OCI-LY7 (cell line): ENCODE data around the gene SLC9A9. TPM values are rescaled to one million over a fixed set of nuclear protein-coding genes. Genes with fewer than 3 reads are reported as not detected.

Source experiments
- BruUV-seq: library from RNA; stranded (reverse); fragments of 400-500 nt; replicated peaks from 2 replicates; lab custom pipeline; 2021; lab: Mats Ljungman, UMichigan
- CTCF ChIA-PET: fragments of 300-600 bp; sonication (Branson Sonifier 250); formaldehyde crosslinking; loops from one replicate; lab custom pipeline; 2022; ENCODE audit warnings: antibody characterized with exemption; ENCODE audit not compliant: unreplicated experiment; lab: Charles Lee
- POLR2A ChIA-PET: fragments of 300-600 bp; sonication (Branson Sonifier 250); formaldehyde crosslinking; loops from one replicate; lab custom pipeline; 2022; ENCODE audit warnings: antibody characterized with exemption; lab: Charles Lee
- DNase-seq: peaks from one replicate; pipeline ENCODE4 v3.0.0-alpha.2; 2015; ENCODE audit warnings: low spot score
- H2AFZ ChIP-seq: fragments of 200-600 bp; sonication (generic), shearing (Covaris generic); 2 replicates; pipeline ENCODE4 v1.6.1; 2014; ENCODE audit warnings: mild to moderate bottlenecking, antibody characterized with exemption, low read length, moderate library complexity
- H3K27ac ChIP-seq: fragments of 200-600 bp; sonication (generic); 2 replicates; pipeline ENCODE4 v1.5.1; 2014; ENCODE audit warnings: mixed run types, low read depth, mild to moderate bottlenecking, moderate library complexity, low read length, inconsistent platforms; ENCODE audit not compliant: poor library complexity, severe bottlenecking
- H3K36me3 ChIP-seq: fragments of 200-600 bp; sonication (generic); 2 replicates; pipeline ENCODE4 v1.6.1; 2014; ENCODE audit warnings: mild to moderate bottlenecking, antibody characterized with exemption, low read length, moderate library complexity, mixed read lengths; ENCODE audit not compliant: insufficient read depth
- H3K4me1 ChIP-seq: fragments of 200-600 bp; sonication (generic); 2 replicates; pipeline ENCODE4 v1.5.1; 2014; ENCODE audit warnings: mild to moderate bottlenecking, low read length; ENCODE audit not compliant: insufficient read depth, poor library complexity, severe bottlenecking
- H3K4me2 ChIP-seq: fragments of 200-600 bp; sonication (generic); 2 replicates; pipeline ENCODE4 v1.6.1; 2014; ENCODE audit warnings: mild to moderate bottlenecking, low read length
- H3K4me3 ChIP-seq: fragments of 200-600 bp; sonication (generic); 2 replicates; pipeline ENCODE4 v1.5.1; 2014; ENCODE audit warnings: mild to moderate bottlenecking, low read depth, low read length; ENCODE audit not compliant: poor library complexity, severe bottlenecking
- H3K79me2 ChIP-seq: fragments of 200-600 bp; sonication (generic); 2 replicates; pipeline ENCODE4 v1.6.1; 2016; ENCODE audit warnings: low read depth, mild to moderate bottlenecking, low read length, moderate library complexity, mixed read lengths; ENCODE audit not compliant: insufficient read depth
- H3K9me2 ChIP-seq: fragments of 200-600 bp; sonication (generic); 2 replicates; pipeline ENCODE4 v1.6.1; 2016; ENCODE audit warnings: mild to moderate bottlenecking, low read length, mixed read lengths; ENCODE audit not compliant: insufficient read depth
- H3K9me3 ChIP-seq: fragments of 200-600 bp; sonication (generic); 2 replicates; pipeline ENCODE4 v1.6.1; 2014; ENCODE audit warnings: mild to moderate bottlenecking, mixed run types, low read length, mixed read lengths
- H4K20me1 ChIP-seq: fragments of 200-600 bp; sonication (generic); 2 replicates; pipeline ENCODE4 v1.6.1; 2014; ENCODE audit warnings: mild to moderate bottlenecking, antibody characterized with exemption, low read length, moderate library complexity, mixed read lengths; ENCODE audit not compliant: insufficient read depth
- CTCF ChIP-seq: fragments of 200-600 bp; sonication (generic); conservative IDR thresholded peaks from 2 replicates; pipeline ENCODE4 v1.5.1; 2014; ENCODE audit warnings: mild to moderate bottlenecking, antibody characterized with exemption, low read length, moderate library complexity, mixed read lengths
- EZH2phosphoT487 ChIP-seq: fragments of 200-600 bp; sonication (generic); IDR thresholded peaks from 2 replicates; pipeline ENCODE4 v1.6.1; 2018; ENCODE audit warnings: low read depth, borderline replicate concordance, mild to moderate bottlenecking, mixed run types, antibody characterized with exemption, low read length, moderate library complexity, mixed read lengths
- intact Hi-C: fragments of 100-400 bp; cut with micrococcal nuclease; formaldehyde crosslinking; loops from one replicate; pipeline ENCODE4 v1.10.0; 2022; ENCODE audit not compliant: unreplicated experiment
- total RNA-seq, 2 experiments: library from RNA; depleted of rRNA in 1 of 2; stranded (reverse); fragments of >200 nt in 1 of 2; shearing (Covaris generic) in 1 of 2; gene quantifications; 2 replicates each; pipeline ENCODE4 v1.2.3, GENCODE V29; 2014 to 2022

Gene SLC9A9
- total RNA-seq, 2 experiments from 2014 or later, result 9.3 to 14.8 TPM

GRCh38 chr3:143476965-143477640 lies 371.2 kb downstream of the SLC9A9 start:
- ChIA-PET POLR2A (interaction anchor here (0.6 to 1.4 kb wide), 3 partner anchors 9 to 1715 kb away, joined by 3 read pairs; no protein-coding TSS in a partner anchor), CTCF (no interaction called here)
- BruUV-seq, result no TSS peak
- H3K4me1 ChIP-seq, result no peaks in the 10 kb centered on the region
- no peaks in the 10 kb centered on the region for H3K9me3 ChIP-seq
- H3K4me2 ChIP-seq, result no peak overlapping the region
- no peak overlapping the region for H3K4me3 ChIP-seq
- no peaks in the 10 kb centered on the region for H3K9me2 ChIP-seq
- H4K20me1 ChIP-seq, result no peaks in the 10 kb centered on the region
- no peak overlapping the region for H2AFZ ChIP-seq
- no peaks in the 10 kb centered on the region for H3K36me3 ChIP-seq
- intact Hi-C loops, result no loop called here
- no peak overlapping the region for H3K27ac ChIP-seq
- no peak for TF ChIP-seq CTCF
- no peak for TF ChIP-seq EZH2phosphoT487
- H3K79me2 ChIP-seq, result no peaks in the 10 kb centered on the region
- DNase-seq, result no peak

- DNase-seq, result no peak
- no peak overlapping the region for H2AFZ ChIP-seq
- H4K20me1 ChIP-seq, result no peaks in the 10 kb centered on the region
- no peak overlapping the region for H3K4me3 ChIP-seq
- intact Hi-C loops, result no loop called here
- TF ChIP-seq CTCF (no peak), EZH2phosphoT487 (no peak)
- BruUV-seq, result no TSS peak
- ChIA-PET POLR2A (interaction anchor here (1.2 kb wide), 1 partner anchor 14 kb away, joined by 3 read pairs; no protein-coding TSS in a partner anchor), CTCF (no interaction called here)
- H3K4me1 ChIP-seq, result no peaks in the 10 kb centered on the region
- no peaks in the 10 kb centered on the region for H3K9me3 ChIP-seq
- no peaks in the 10 kb centered on the region for H3K36me3 ChIP-seq
- no peaks in the 10 kb centered on the region for H3K9me2 ChIP-seq
- H3K4me2 ChIP-seq, result no peak overlapping the region
- no peak overlapping the region for H3K27ac ChIP-seq
- H3K79me2 ChIP-seq, result no peaks in the 10 kb centered on the region
Observed at GRCh38 chr3:143475981-143476380, 372.3 kb downstream of the SLC9A9 start.
